22Rv1 (cell line): ENCODE measurements around the gene KCTD5.

Experiments
- CTCF ChIP-seq: fragments of 450-650 bp; IDR thresholded peaks from 2 replicates; pipeline ENCODE4 v1.5.1; 2017; ENCODE audit warnings: mild to moderate bottlenecking
- ZFX ChIP-seq: fragments of 450-650 bp; IDR thresholded peaks from 2 replicates; pipeline ENCODE4 v1.6.1; 2017; ENCODE audit warnings: antibody characterized with exemption, borderline replicate concordance

GRCh38 chr16:2741168-2741567 is 58.8 kb downstream of the KCTD5 start:
- no peak for TF ChIP-seq CTCF
- no peak for TF ChIP-seq ZFX
